OCI-LY3 (cell line): ENCODE results near the gene C11orf16.

Experiments
- H2AFZ ChIP-seq: fragments of 200-600, 300-600 bp; shearing (Covaris generic); 2 replicates; pipeline ENCODE4 v1.6.0; 2014; ENCODE audit warnings: antibody characterized with exemption, low read depth, low read length
- H3K27ac ChIP-seq: fragments of 200-600, 300-600 bp; sonication (generic); 2 replicates; pipeline ENCODE4 v1.5.1; 2014; ENCODE audit warnings: mild to moderate bottlenecking, low read length, moderate library complexity, mixed read lengths
- H3K27me3 ChIP-seq: fragments of 200-600, 300-600 bp; sonication (generic); 2 replicates; pipeline ENCODE4 v1.6.1; 2014; ENCODE audit warnings: low read depth, low read length, mixed read lengths
- H3K36me3 ChIP-seq: fragments of 200-600, 300-600 bp; sonication (generic); replicated peaks from 2 replicates; pipeline ENCODE3; 2014; ENCODE audit warnings: low read depth, low read length, mixed read lengths
- H3K4me1 ChIP-seq: fragments of 300-600, 200-600 bp; sonication (generic); 2 replicates; pipeline ENCODE4 v1.6.1; 2014; ENCODE audit warnings: low read length, mixed read lengths
- H3K4me2 ChIP-seq: fragments of 200-600, 300-600 bp; sonication (generic); 2 replicates; pipeline ENCODE4 v1.6.1; 2014; ENCODE audit warnings: low read length, mixed read lengths
- H3K4me3 ChIP-seq: fragments of 300-600, 200-600 bp; sonication (generic); 2 replicates; pipeline ENCODE4 v1.5.1; 2014; ENCODE audit warnings: antibody characterized with exemption, mild to moderate bottlenecking, low read length, moderate library complexity
- H3K79me2 ChIP-seq: fragments of 300-600, 200-600 bp; shearing (Covaris generic); 2 replicates; pipeline ENCODE4 v1.6.1; 2014; ENCODE audit warnings: mild to moderate bottlenecking, low read length, mixed read lengths
- H3K9ac ChIP-seq: fragments of 300-600, 200-600 bp; shearing (Covaris generic); 2 replicates; pipeline ENCODE4 v1.6.0; 2014; ENCODE audit warnings: mild to moderate bottlenecking, low read length, moderate library complexity
- H3K9me3 ChIP-seq: fragments of 200-600, 300-600 bp; shearing (Covaris generic); 2 replicates; pipeline ENCODE4 v1.6.1; 2014; ENCODE audit warnings: low read length, mixed read lengths; ENCODE audit not compliant: insufficient read depth
- H4K20me1 ChIP-seq: fragments of 200-600, 300-600 bp; sonication (generic); 2 replicates; pipeline ENCODE4 v1.6.1; 2016; ENCODE audit warnings: low read length, mixed read lengths; ENCODE audit not compliant: insufficient read depth
- CTCF ChIP-seq: fragments of 200-600, 300-600 bp; sonication (generic); IDR thresholded peaks from 2 replicates; pipeline ENCODE4 v1.5.1; 2014; ENCODE audit warnings: antibody characterized with exemption, low read length, low read depth
- EZH2phosphoT487 ChIP-seq: fragments of 200-600 bp; shearing (Covaris generic); IDR thresholded peaks from 2 replicates; pipeline ENCODE4 v1.6.1; 2018; ENCODE audit warnings: antibody characterized with exemption, mixed run types, low read depth

The C11orf16 gene

GRCh38 chr11:8922691-8923090 lies 10.1 kb downstream of the C11orf16 start:
- Histone ChIP-seq H2AFZ (no peak overlapping the region), H3K36me3 (peaks cover 19% of the 10 kb centered on the region), H3K4me3 (no peak overlapping the region), H3K79me2 (no peaks in the 10 kb centered on the region), H3K4me1 (no peaks in the 10 kb centered on the region), H4K20me1 (no peaks in the 10 kb centered on the region), H3K27ac (no peak overlapping the region), H3K27me3 (no peaks in the 10 kb centered on the region), H3K4me2 (no peak overlapping the region), H3K9ac (no peak overlapping the region), H3K9me3 (no peaks in the 10 kb centered on the region)
- TF ChIP-seq CTCF (no peak), EZH2phosphoT487 (no peak)

- Histone ChIP-seq H3K79me2 (0 out of 2 replicates have a peak, but pooled peaks cover 2% of the 10 kb centered on the region), H3K27ac (no peak overlapping the region), H3K27me3 (no peaks in the 10 kb centered on the region), H3K4me1 (peaks cover 13% of the 10 kb centered on the region), H3K4me2 (no peak overlapping the region), H3K9me3 (no peaks in the 10 kb centered on the region), H4K20me1 (no peaks in the 10 kb centered on the region), H3K4me3 (no peak overlapping the region), H2AFZ (no peak overlapping the region), H3K9ac (no peak overlapping the region), H3K36me3 (peaks cover 26% of the 10 kb centered on the region)
- TF ChIP-seq EZH2phosphoT487: no peak
- TF ChIP-seq CTCF: no peak
Observed at GRCh38 chr11:8917157-8917825, 15.5 kb downstream of the C11orf16 start.

- H3K4me3 ChIP-seq: no peak overlapping the region
- H3K4me2 ChIP-seq: no peak overlapping the region
- H3K36me3 ChIP-seq: peaks cover 20% of the 10 kb centered on the region
Observed at GRCh38 chr11:8914661-8915018, 18.1 kb downstream of the C11orf16 start.

More at GRCh38 chr11:8914661-8915018, 18.1 kb downstream of the C11orf16 start:
- Histone ChIP-seq H3K27me3 (0 out of 2 replicates have a peak, but pooled peaks cover 4% of the 10 kb centered on the region), H3K9me3 (no peaks in the 10 kb centered on the region), H3K9ac (no peak overlapping the region), H4K20me1 (no peaks in the 10 kb centered on the region), H3K27ac (no peak overlapping the region), H2AFZ (no peak overlapping the region), H3K4me1 (peaks cover 22% of the 10 kb centered on the region), H3K79me2 (peaks cover 7% of the 10 kb centered on the region; the same call in 1 of the 2 replicates)
- TF ChIP-seq CTCF (peak; percentile 7; the same call in 1 of the 2 replicates), EZH2phosphoT487 (no peak)
